Measurements from ENCODE around the gene BPIFA2. TPM values are rescaled to one million over a fixed set of nuclear protein-coding genes. Genes with fewer than 3 reads are reported as not detected.

BPIFA2 gene
- total RNA-seq, 1 experiment from 2014 or later = not detected

DNA sequence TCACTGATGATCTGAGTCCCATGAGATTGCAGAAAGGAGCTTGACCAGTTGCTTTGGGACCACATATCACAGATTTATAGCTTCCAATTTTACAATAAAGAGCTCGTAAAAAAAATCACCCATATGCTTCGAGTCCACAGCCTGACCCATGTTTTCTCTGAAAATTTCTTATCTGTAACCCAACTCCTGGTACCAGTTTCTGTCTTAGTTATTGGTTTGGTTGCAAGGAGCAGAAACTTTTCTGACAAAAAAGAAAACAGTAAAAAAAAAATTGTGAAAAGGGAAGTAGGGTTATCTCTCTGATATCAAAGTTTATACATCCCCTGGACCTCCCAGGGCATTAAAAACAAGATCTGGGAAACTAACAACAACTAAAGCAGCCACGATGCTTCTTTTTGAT is 30.8 kb upstream of the BPIFA2 start:
- Mint-ChIP-seq H3K36me3 (ENCODE audit: insufficient read depth, unreplicated experiment) (no peaks in the 10 kb centered on the region), H3K9me3 (ENCODE audit: low read depth, unreplicated experiment) (no peaks in the 10 kb centered on the region), H3K4me1 (ENCODE audit: low read depth, unreplicated experiment) (no peaks in the 10 kb centered on the region), H3K27ac (ENCODE audit: unreplicated experiment) (no peak overlapping the region), H3K4me3 (ENCODE audit: low read depth, unreplicated experiment) (no peak overlapping the region), H3K27me3 (ENCODE audit: unreplicated experiment) (peaks cover 54% of the 10 kb centered on the region)
- no TSS peak for BruUV-seq (replicated peaks)
- intact Hi-C loops (cut with micrococcal nuclease; ENCODE audit: unreplicated experiment) = no loop called here
- TF ChIP-seq, protein P1, sequence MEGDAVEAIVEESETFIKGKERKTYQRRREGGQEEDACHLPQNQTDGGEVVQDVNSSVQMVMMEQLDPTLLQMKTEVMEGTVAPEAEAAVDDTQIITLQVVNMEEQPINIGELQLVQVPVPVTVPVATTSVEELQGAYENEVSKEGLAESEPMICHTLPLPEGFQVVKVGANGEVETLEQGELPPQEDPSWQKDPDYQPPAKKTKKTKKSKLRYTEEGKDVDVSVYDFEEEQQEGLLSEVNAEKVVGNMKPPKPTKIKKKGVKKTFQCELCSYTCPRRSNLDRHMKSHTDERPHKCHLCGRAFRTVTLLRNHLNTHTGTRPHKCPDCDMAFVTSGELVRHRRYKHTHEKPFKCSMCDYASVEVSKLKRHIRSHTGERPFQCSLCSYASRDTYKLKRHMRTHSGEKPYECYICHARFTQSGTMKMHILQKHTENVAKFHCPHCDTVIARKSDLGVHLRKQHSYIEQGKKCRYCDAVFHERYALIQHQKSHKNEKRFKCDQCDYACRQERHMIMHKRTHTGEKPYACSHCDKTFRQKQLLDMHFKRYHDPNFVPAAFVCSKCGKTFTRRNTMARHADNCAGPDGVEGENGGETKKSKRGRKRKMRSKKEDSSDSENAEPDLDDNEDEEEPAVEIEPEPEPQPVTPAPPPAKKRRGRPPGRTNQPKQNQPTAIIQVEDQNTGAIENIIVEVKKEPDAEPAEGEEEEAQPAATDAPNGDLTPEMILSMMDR (IDR thresholded peaks at IDR 0.05; ENCODE audit: unreplicated experiment) = no peak
- no peak for DNase-seq
- CTCF ChIA-PET = interaction anchor here (0.7 kb wide), 1 partner anchor 42 kb away, joined by 4 read pairs; no protein-coding TSS in a partner anchor

DNA sequence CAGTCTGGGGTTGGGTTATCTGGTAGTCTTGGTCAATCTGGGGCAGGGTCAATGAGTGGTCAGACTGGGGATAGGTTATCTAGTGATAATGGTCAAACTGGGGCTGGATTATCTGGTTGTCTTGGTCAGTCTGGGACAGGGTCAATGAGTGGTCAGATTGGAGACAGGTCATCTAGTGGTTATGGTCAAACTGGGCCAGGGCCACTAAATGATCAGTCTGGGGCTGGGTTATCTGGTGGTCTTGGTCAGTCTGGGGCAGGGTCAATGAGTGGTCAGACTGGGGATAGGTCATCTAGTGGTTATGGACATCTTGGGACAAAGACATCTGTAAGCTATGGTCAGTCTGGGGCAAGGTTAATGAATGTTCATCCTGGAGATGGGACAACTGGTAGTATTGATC is 28.5 kb upstream of the BPIFA2 start:
- TF ChIP-seq, protein P1 (IDR thresholded peaks at IDR 0.05; ENCODE audit: unreplicated experiment) = no peak
- H3K27ac Mint-ChIP-seq (ENCODE audit: unreplicated experiment) = no peak overlapping the region
- no peaks in the 10 kb centered on the region for H3K9me3 Mint-ChIP-seq (ENCODE audit: low read depth, unreplicated experiment)
- intact Hi-C loops (cut with micrococcal nuclease; ENCODE audit: unreplicated experiment) = no loop called here
- no peaks in the 10 kb centered on the region for H3K4me1 Mint-ChIP-seq (ENCODE audit: low read depth, unreplicated experiment)
- no peak for DNase-seq
- peaks cover 32% of the 10 kb centered on the region for H3K27me3 Mint-ChIP-seq (ENCODE audit: unreplicated experiment)
- H3K4me3 Mint-ChIP-seq (ENCODE audit: low read depth, unreplicated experiment) = no peak overlapping the region
- no peaks in the 10 kb centered on the region for H3K36me3 Mint-ChIP-seq (ENCODE audit: insufficient read depth, unreplicated experiment)
- no TSS peak for BruUV-seq (replicated peaks)
- CTCF ChIA-PET = no interaction called here

DNA sequence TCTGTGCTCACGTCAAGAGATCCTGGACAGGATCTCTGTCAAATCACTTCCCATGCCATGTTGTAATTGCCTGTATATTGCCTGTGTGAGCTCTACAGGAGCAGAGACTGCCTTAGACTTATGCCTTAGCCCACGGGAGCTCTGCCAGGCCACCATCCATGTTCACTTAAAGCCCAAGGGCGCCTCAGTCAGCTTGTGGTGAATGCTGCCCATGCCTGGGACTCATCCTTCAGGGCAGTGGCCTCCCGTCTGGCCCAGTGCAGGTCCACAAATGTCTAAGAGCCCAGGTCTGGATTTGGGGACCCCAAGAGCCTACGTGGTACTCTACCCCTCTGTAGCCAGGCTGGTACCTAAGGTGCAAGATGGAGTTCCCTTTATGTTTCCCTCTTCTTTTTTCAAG is 22.4 kb upstream of the BPIFA2 start:
- Mint-ChIP-seq H3K27ac (ENCODE audit: unreplicated experiment) (no peak overlapping the region), H3K4me3 (ENCODE audit: low read depth, unreplicated experiment) (no peak overlapping the region), H3K4me1 (ENCODE audit: low read depth, unreplicated experiment) (no peaks in the 10 kb centered on the region), H3K36me3 (ENCODE audit: insufficient read depth, unreplicated experiment) (no peaks in the 10 kb centered on the region), H3K9me3 (ENCODE audit: low read depth, unreplicated experiment) (peaks cover 5% of the 10 kb centered on the region), H3K27me3 (ENCODE audit: unreplicated experiment) (peaks cover 3% of the 10 kb centered on the region)
- no TSS peak for BruUV-seq (replicated peaks)
- DNase-seq = no peak
- TF ChIP-seq, protein P1 (IDR thresholded peaks at IDR 0.05; ENCODE audit: unreplicated experiment) = no peak
- CTCF ChIA-PET = interaction anchor here (1.7 kb wide), 1 partner anchor 17 kb away, joined by 3 read pairs; no protein-coding TSS in a partner anchor
- intact Hi-C loops (cut with micrococcal nuclease; ENCODE audit: unreplicated experiment) = no loop called here

GRCh38 chr20:33147299-33147698 is 20.7 kb upstream of the BPIFA2 start:
- Mint-ChIP-seq H3K36me3 (ENCODE audit: insufficient read depth, unreplicated experiment) (no peaks in the 10 kb centered on the region), H3K27me3 (ENCODE audit: unreplicated experiment) (peaks cover 14% of the 10 kb centered on the region)

More at GRCh38 chr20:33147299-33147698, 20.7 kb upstream of the BPIFA2 start:
- no TSS peak for BruUV-seq (replicated peaks)
- DNase-seq = no peak
- Mint-ChIP-seq H3K9me3 (ENCODE audit: low read depth, unreplicated experiment) (peaks cover 5% of the 10 kb centered on the region), H3K27ac (ENCODE audit: unreplicated experiment) (no peak overlapping the region), H3K4me1 (ENCODE audit: low read depth, unreplicated experiment) (no peaks in the 10 kb centered on the region), H3K4me3 (ENCODE audit: low read depth, unreplicated experiment) (no peak overlapping the region)
- TF ChIP-seq, protein P1 (IDR thresholded peaks at IDR 0.05; ENCODE audit: unreplicated experiment) = no peak
- CTCF ChIA-PET = no interaction called here
- intact Hi-C loops (cut with micrococcal nuclease; ENCODE audit: unreplicated experiment) = no loop called here
